HCT116 (cell line): ENCODE measurements around the gene REG3G.

ENCODE experiments used
- JUND ChIP-seq: IDR thresholded peaks from 2 replicates; pipeline ENCODE4 v1.6.1; 2012
- SIN3A ChIP-seq: IDR thresholded peaks from 2 replicates; pipeline ENCODE4 v1.6.1; 2012; ENCODE audit warnings: low read depth
- SRF ChIP-seq: IDR thresholded peaks from 2 replicates; pipeline ENCODE4 v1.6.1; 2012; ENCODE audit warnings: low read depth
- TF ChIP-seq, protein P1 (sequence below), 3 experiments: fragments of 200-600 bp in 1 of 3; sonication (generic) in 1 of 3; IDR thresholded peaks in 2 of 3; conservative IDR thresholded peaks in 1 of 3; 2 replicates each; pipeline ENCODE4 v1.5.1; 2012 to 2017; ENCODE audit warnings: low read depth in 2 of 3, low read length in 2 of 3, antibody characterized with exemption in 1 of 3, borderline replicate concordance in 1 of 3, control low read depth in 1 of 3, mild to moderate bottlenecking in 1 of 3, mixed read lengths in 1 of 3, mixed run types in 1 of 3, moderate library complexity in 1 of 3; ENCODE audit not compliant: insufficient read depth in 1 of 3

DNA sequence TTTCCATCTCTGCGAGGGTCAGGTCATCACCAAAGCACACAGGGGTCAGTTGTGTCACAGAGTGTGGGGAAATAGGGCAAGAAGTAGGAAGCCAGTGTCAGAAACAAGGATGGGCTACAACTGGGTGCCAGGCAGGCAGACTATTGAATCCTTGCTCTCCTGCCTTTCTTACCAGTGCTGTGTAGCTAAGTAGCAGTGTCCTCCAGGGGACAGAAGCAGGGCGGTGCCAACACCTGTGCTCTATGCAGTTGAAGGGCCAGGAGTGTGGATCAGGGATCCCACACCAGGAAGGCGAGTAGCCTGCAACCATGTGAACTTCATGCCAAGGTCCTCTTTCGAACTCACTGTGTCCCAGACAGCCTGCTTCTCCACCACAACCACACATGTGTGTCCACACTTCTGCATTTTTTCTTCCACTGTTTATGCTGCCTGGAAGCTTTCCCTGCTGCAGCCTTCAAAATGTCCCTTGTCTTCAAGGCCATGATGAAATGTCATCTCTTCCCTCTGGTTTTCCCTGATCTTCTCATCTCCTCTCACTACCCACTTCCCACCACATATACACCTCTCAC is 25.4 kb upstream of the REG3G start:
- TF ChIP-seq SIN3A, result no peak
- no peak for TF ChIP-seq JUND
- no peak for TF ChIP-seq SRF
- TF ChIP-seq, protein P1, sequence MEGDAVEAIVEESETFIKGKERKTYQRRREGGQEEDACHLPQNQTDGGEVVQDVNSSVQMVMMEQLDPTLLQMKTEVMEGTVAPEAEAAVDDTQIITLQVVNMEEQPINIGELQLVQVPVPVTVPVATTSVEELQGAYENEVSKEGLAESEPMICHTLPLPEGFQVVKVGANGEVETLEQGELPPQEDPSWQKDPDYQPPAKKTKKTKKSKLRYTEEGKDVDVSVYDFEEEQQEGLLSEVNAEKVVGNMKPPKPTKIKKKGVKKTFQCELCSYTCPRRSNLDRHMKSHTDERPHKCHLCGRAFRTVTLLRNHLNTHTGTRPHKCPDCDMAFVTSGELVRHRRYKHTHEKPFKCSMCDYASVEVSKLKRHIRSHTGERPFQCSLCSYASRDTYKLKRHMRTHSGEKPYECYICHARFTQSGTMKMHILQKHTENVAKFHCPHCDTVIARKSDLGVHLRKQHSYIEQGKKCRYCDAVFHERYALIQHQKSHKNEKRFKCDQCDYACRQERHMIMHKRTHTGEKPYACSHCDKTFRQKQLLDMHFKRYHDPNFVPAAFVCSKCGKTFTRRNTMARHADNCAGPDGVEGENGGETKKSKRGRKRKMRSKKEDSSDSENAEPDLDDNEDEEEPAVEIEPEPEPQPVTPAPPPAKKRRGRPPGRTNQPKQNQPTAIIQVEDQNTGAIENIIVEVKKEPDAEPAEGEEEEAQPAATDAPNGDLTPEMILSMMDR (IDR thresholded peaks at IDR 0.05 in 2 of 3, conservative IDR thresholded peaks at IDR 0.05 in 1 of 3; ENCODE audit: borderline replicate concordance in 1 of 3, insufficient read depth in 1 of 3, low read depth in 2 of 3, low read length in 2 of 3), result no peak
